DOHH2 (cell line): Measurements from ENCODE around the gene C1orf232.

Experiments
- H3F3A ChIP-seq: fragments of 200-600 bp; sonication (generic), shearing (Covaris generic); 2 replicates; pipeline ENCODE4 v1.6.0; 2016; ENCODE audit warnings: antibody characterized with exemption, mild to moderate bottlenecking; ENCODE audit not compliant: control insufficient read depth, insufficient read depth
- H3K27ac ChIP-seq: fragments of 200-600 bp; sonication (generic); 2 replicates; pipeline ENCODE4 v1.5.1; 2014; ENCODE audit warnings: low read depth, mild to moderate bottlenecking, low read length, moderate library complexity
- H3K27me3 ChIP-seq: fragments of 200-600 bp; sonication (generic); 2 replicates; pipeline ENCODE4 v1.6.1; 2014; ENCODE audit warnings: mild to moderate bottlenecking, low read length, mixed read lengths; ENCODE audit not compliant: control insufficient read depth
- H3K36me3 ChIP-seq: fragments of 200-600 bp; sonication (generic); 2 replicates; pipeline ENCODE4 v1.6.1; 2014; ENCODE audit warnings: mild to moderate bottlenecking, low read length, moderate library complexity, mixed read lengths; ENCODE audit not compliant: control insufficient read depth
- H3K4me1 ChIP-seq: fragments of 200-600 bp; sonication (generic); 2 replicates; pipeline ENCODE4 v1.6.1; 2014; ENCODE audit warnings: mild to moderate bottlenecking, low read length, mixed read lengths; ENCODE audit not compliant: control insufficient read depth
- H3K4me2 ChIP-seq: fragments of 200-600 bp; sonication (generic); 2 replicates; pipeline ENCODE4 v1.6.0; 2014; ENCODE audit warnings: mild to moderate bottlenecking, low read length, moderate library complexity
- H3K4me3 ChIP-seq: fragments of 200-600 bp; sonication (generic); 2 replicates; pipeline ENCODE4 v1.5.1; 2014; ENCODE audit warnings: mild to moderate bottlenecking, low read length, mixed read lengths
- H3K79me2 ChIP-seq: fragments of 200-600 bp; sonication (generic); 2 replicates; pipeline ENCODE4 v1.6.1; 2014; ENCODE audit warnings: mild to moderate bottlenecking, low read length, mixed read lengths; ENCODE audit not compliant: control insufficient read depth
- H3K9me2 ChIP-seq: fragments of 200-600 bp; sonication (generic); replicated peaks from 2 replicates; pipeline ENCODE4 v1.6.1; 2014; ENCODE audit warnings: mild to moderate bottlenecking, low read length, mixed read lengths; ENCODE audit not compliant: control insufficient read depth
- H3K9me3 ChIP-seq: fragments of 200-600 bp; sonication (generic); 2 replicates; pipeline ENCODE4 v1.6.1; 2014; ENCODE audit warnings: antibody characterized with exemption, low read length, mixed read lengths; ENCODE audit not compliant: control insufficient read depth, insufficient read depth
- H4K20me1 ChIP-seq: fragments of 200-600 bp; sonication (generic); 2 replicates; pipeline ENCODE4 v1.6.0; 2014; ENCODE audit warnings: low read depth, mild to moderate bottlenecking, antibody characterized with exemption, low read length, moderate library complexity; ENCODE audit not compliant: control insufficient read depth, insufficient read depth
- EZH2phosphoT487 ChIP-seq: fragments of 200-600 bp; sonication (generic); IDR thresholded peaks from 2 replicates; pipeline ENCODE4 v1.6.1; 2017; ENCODE audit warnings: borderline replicate concordance, mild to moderate bottlenecking, antibody characterized with exemption, low read length, moderate library complexity, mixed read lengths
- TF ChIP-seq, protein P1 (sequence below): fragments of 200-600 bp; sonication (generic); IDR thresholded peaks from one replicate; pipeline ENCODE4 v1.5.1; 2014; ENCODE audit warnings: antibody characterized with exemption, mild to moderate bottlenecking, low read depth, low read length; ENCODE audit not compliant: poor library complexity, severe bottlenecking

C1orf232 gene

DNA sequence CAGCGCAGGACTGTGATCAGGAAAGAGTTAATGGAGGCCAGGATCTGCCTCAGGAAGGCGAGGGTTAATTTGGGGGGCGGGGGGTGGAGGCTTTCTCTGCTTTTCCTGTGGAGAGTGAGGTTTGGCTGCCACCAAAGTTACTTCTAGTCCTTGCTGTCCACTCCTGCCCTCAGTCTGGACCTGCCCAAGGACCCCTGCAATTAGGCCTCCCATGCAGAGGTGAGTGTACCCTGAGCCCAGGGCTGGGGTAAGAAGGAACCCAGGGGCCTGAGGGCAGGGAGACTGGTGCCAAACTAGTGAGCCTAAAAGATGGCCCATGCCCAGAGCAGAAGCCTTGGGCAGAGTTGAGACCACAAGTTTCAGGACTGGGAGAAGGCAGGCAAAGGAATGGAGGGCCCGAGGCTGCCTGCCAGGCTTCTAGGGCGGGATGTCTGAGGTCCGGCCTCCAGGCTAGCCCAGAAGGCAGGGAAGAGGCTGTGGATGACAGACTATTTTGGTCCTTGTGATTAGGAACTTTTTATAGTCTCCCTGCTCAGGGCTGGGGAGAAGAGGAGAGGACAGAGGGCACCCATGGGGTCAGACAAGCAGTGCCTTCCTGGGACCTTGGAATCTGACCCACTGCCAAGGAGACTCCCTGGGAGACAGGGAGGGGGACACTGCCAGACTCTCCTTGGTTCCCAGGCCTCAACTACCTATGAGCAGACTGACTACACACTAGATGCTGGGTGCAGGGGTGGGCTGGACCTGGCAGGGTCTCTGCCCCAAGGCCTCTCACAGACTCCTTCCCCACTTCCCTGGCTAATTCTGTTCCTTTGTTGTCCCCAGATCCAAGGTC is 9.6 kb downstream of the C1orf232 start, which contains the start of gene FAM110D:
Gene FAM110D, plus strand, starts transcription at position 172 of the 835 bp plus-strand sequence. CDS start 2,213 bp downstream, outside the sequence.
- Histone ChIP-seq H3K27me3 (peaks cover 63% of the 10 kb centered on the region), H4K20me1 (no peaks in the 10 kb centered on the region), H3K79me2 (no peaks in the 10 kb centered on the region), H3K27ac (no peak within 1 kb of the TSS), H3K36me3 (no peaks in the 10 kb centered on the region), H3K4me1 (peaks cover 16% of the 10 kb centered on the region), H3F3A (no peaks in the 10 kb centered on the region), H3K4me3 (no peak within 1 kb of the TSS), H3K9me2 (no peaks in the 10 kb centered on the region), H3K4me2 (no peak within 1 kb of the TSS), H3K9me3 (no peaks in the 10 kb centered on the region)
- no peak for TF ChIP-seq EZH2phosphoT487
- TF ChIP-seq, protein P1, sequence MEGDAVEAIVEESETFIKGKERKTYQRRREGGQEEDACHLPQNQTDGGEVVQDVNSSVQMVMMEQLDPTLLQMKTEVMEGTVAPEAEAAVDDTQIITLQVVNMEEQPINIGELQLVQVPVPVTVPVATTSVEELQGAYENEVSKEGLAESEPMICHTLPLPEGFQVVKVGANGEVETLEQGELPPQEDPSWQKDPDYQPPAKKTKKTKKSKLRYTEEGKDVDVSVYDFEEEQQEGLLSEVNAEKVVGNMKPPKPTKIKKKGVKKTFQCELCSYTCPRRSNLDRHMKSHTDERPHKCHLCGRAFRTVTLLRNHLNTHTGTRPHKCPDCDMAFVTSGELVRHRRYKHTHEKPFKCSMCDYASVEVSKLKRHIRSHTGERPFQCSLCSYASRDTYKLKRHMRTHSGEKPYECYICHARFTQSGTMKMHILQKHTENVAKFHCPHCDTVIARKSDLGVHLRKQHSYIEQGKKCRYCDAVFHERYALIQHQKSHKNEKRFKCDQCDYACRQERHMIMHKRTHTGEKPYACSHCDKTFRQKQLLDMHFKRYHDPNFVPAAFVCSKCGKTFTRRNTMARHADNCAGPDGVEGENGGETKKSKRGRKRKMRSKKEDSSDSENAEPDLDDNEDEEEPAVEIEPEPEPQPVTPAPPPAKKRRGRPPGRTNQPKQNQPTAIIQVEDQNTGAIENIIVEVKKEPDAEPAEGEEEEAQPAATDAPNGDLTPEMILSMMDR, result no peak

DNA sequence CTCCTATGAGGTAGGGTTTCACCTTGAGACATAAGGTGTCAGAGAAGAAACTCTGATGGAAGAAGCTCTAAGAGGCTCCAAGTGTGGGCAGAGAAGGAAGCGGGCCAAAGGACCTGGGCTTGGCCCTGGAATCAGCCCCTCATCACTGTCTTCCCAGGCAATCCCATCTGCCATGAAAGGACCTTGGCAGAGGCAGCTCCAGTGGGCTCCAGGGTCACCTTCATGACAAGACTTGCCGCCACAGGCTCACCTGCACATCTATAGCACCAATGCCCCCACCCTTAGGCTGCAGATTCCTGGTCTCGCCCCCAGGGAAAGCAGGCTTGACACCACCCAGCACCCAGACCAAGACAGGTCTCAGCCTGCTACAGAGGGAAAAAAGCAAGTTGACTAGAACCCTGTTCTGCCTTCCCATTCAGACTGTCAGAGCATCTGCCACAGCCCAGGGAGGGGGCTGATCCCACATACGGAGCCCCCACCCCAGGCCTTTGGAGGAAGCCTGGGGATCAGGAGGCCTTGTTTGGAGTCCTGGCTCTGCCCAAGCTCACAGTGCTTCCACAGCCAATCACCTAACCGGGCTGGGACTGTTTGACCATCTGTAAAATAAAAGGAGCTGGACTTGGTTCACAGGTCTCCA is 10.4 kb downstream of the C1orf232 start:
- Histone ChIP-seq H3K27ac (no peak overlapping the region), H3K79me2 (no peaks in the 10 kb centered on the region), H3K9me2 (no peaks in the 10 kb centered on the region), H4K20me1 (no peaks in the 10 kb centered on the region), H3K4me1 (peaks cover 11% of the 10 kb centered on the region), H3K36me3 (no peaks in the 10 kb centered on the region), H3K9me3 (no peaks in the 10 kb centered on the region), H3K4me3 (no peak overlapping the region), H3F3A (no peaks in the 10 kb centered on the region), H3K27me3 (peaks cover 64% of the 10 kb centered on the region), H3K4me2 (no peak overlapping the region)
- TF ChIP-seq, protein P1, result no peak
- TF ChIP-seq EZH2phosphoT487, result no peak

DNA sequence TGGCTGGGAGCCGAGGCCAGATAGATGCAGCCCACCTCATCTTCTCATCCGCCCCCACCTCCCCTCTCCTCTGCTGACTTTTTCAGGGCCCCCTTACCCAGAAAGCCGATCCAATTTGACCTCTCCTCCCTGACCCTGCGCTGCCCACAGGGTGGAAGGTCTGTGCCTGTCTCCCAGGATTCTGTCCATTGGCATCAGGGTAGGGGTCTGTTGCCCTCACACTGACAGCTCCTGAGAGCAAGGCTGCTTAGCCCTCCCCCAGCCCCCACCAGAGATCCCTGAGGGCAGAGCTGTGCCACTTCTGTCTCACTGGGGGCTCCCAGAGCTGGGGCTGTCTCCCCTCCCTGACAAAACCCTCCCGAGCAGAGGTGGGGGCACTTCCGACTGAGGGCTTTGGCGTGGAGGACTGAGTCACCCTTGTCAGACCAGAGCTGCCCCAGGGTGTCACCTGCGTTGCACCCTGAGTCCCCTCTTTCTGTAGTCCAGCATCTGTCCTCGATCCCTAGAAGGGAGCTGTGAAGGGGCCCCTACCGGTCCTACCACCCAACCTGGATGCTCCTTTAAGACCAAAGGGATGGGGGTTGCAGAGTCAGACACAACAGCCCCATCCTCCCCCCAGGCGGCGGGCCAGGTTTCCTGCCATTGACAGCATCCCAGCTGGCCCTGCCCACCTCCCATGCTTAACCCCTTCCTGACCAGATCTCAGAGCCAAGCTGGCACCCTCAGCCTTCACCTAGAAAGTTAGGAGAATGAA is 12.3 kb downstream of the C1orf232 start:
- no peaks in the 10 kb centered on the region for H3K9me2 ChIP-seq
- no peak overlapping the region for H3K4me2 ChIP-seq
- no peak overlapping the region for H3K4me3 ChIP-seq
- H3K4me1 ChIP-seq, result peaks cover 6% of the 10 kb centered on the region
- H3K79me2 ChIP-seq, result no peaks in the 10 kb centered on the region
- H4K20me1 ChIP-seq, result no peaks in the 10 kb centered on the region
- H3K27me3 ChIP-seq, result peaks cover 60% of the 10 kb centered on the region
- H3K27ac ChIP-seq, result no peak overlapping the region
- no peaks in the 10 kb centered on the region for H3K36me3 ChIP-seq
- H3F3A ChIP-seq, result no peaks in the 10 kb centered on the region
- H3K9me3 ChIP-seq, result no peaks in the 10 kb centered on the region
- no peak for TF ChIP-seq EZH2phosphoT487
- TF ChIP-seq, protein P1, result no peak
